GM21737 (cell line): ENCODE data around the gene POLR2J.
A peak's percentile ranks its signal among the peaks of the same experiment; 100 is the strongest.

Experiments used
- ATAC-seq: cut with Tn5 transposase; IDR thresholded peaks from one replicate; pipeline ENCODE4 v1.9.1; 2021; ENCODE audit warnings: mild to moderate bottlenecking, moderate library complexity; ENCODE audit not compliant: unreplicated experiment

The POLR2J gene

DNA sequence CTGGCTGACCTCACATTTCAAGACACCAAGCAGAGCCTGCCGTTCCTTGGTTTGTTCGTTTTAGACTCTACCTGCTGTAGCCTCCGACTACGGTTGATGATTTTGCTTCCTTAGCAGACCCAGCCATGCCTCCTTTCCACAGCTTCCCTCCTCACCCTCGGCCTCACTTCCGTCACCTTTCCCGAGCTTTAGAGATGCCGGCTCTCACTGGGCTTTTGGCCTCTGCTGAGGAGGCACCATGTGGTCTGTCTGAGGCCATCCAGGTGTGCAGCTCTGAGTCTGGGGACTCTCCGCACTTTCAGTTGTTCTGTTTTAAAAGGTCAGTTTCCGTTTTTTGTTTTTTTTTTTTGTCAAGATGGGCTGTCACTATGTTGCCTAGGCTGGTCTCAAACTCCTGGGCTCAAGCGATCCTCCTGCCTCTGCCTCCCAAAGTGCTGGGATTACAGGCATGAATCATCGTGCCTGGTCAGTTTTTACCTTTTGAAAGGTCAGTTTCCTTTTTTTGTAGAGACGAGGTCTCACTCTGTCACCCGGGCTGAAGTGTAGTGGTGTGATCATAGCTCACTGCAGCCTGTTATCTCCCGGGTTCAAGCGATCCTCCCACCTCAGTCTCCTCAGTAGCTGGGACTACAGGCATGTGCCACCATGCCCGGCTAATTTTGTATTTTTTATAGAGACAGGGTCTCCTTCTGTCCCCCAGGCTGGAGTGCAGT is 33.6 kb downstream of the POLR2J start:
- peak; percentile 45 for ATAC-seq

DNA sequence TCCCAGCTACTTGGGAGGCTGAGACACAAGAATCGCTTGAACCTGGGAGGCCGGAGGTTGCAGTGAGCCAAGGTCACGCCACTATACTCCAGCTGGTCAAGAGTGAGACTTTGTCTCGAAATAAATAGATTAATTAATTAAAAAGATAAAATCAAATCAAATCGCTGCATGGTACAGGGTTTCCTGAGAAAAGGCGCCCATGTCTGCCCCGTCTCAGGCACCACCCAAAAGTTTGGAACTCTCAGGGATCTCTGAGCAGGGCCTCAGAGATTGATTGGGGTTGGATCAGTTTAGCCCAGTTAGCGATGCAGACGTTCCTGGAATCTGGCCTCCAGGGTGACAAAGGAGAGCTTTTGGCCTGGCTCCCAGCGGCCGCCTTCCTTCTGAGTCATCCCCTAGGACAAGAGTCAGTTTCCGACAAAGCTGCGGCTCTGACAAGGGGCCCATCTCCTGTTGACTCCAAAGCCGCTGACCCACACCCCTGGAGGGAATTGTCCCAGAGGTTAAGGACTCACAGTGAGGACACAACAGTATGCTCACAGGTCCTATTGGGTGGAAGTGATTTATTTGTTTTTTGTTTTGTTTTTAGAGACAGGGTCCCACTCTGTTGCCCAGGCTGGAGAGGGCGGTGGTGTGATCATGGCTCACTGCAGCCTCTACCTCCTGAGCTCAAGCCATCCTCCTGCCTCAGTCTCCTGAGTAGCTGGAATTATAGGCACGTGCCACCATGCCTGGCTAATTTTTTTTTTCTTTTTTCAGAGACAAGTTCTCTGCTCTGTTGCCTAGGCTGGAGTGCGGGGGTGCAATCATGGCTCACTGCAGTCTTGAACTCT is 38.5 kb downstream of the POLR2J start:
- no peak for ATAC-seq

DNA sequence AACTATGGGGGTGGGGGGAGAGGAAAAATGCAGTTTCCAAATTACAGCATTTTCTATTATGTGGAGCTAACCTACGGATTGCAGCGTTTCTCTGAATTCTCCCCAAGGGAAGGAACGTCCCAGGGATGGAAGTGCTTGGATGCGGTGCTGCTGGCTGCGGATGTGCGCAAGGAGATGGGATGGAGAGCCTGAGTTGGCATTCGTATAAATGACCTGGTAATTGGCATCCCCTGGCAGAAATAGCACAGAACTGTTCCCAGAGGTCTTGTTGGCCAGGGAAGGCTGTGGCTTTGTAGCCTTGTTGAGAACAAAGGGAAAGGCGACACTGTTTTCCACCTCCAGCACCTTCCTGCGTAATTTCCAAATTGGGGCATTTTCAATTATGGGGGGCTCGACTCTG is 42.6 kb downstream of the POLR2J start:
- ATAC-seq = no peak

DNA sequence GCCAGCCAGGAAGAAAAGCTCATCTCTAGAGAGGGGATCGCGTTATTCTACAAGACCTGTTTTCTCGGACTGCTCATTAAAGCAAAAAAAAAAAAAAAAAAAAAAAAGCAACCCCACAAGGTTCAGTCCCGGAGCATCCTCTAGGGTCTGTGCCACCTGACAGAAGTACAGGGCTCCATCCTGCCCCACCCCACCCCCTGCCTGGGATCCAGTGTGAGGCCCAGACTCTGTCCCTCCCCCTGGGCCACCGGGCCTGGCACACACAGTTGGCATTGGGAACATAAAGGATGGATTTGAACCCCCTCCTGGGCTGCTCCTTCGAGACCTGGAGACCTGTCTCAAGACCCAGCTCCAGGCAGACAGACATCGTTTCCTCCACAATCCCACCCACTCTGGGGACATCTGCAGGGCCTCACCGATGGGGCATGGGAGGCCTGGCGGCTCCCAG is 44.7 kb downstream of the POLR2J start:
- ATAC-seq = no peak

DNA sequence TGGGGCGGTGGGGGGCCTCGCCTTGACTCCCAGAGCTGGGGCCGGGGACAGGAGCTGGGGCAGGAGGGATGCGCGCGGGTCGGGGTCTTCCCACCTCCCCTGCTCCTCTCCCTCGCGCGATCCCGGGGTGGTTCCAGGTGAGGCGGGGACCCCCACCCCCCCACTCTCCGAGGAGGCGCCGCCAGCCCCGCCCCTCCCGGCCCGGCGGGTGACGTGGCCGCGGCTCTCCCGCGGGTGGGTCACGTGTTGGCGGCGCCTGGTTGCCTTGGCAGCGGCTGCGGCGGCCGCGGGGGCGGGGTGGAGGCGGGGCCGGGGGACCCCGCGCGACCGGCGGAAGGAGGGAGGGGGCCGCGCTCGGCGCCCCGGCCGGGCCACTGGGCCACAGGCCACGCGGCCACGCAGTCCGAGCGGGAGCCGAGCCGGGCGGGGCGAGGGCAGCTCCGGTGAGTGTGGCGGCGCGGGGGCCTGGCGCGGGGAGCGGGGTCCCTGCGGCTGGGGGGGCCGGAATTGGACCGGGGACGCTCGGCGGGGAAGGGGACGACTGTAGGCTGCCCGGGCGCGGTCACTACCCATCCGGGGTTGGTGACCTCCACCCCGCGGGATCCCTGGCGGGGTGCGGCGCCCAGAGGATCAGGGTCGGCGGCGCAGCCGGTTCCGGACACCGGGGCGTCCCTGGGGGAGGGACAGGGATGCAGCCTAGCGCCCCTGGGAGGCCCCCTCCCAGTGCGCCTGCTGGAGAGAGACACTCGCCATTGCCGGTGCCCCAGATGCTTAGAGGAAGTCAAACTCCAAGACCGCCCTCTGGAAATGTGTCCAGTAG is 45.3 kb downstream of the POLR2J start, which contains the start of gene ORAI2:
Gene ORAI2 (plus strand): TSS at position 357 of the 820 bp plus-strand sequence. CDS start 5,382 bp downstream, outside the sequence.
- ATAC-seq = peak; percentile 57

DNA sequence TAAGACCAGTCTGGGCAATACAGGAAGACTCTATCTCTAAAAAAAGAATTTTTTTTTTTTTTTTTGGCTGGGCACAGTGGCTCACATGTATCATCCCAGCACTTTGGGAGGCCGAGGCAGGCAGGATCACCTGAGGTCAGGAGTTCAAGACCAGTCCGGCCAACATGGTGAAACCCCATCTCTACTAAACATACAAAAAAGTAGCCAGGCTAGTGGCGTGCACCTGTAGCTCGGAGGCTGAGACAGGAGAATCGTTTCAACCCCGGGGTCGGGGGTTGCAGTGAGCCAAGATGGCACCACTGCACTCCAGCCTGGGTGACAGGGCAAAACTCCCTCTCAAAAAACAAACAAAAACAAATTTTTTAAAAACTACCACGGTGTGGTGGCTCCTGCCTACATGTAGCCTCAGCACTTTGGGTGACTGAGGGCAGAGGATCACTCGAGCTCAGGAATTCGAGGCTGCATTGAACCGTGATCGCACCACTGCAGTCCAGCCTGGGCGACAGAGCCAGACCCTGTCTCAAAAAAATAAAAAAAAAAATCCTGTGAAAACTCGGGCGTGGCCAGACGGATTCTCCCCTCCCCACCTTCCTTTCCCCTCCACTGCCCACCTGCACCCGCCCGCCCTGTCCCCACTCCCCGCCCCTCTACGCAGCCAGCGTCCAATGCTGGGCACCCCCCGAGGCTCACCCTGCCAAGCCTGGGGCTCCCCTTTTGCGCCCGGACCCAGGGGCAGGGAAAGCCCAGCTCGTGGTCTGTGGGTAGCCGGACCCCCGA is 46.1 kb downstream of the POLR2J start:
- ATAC-seq = peak; percentile 22

DNA sequence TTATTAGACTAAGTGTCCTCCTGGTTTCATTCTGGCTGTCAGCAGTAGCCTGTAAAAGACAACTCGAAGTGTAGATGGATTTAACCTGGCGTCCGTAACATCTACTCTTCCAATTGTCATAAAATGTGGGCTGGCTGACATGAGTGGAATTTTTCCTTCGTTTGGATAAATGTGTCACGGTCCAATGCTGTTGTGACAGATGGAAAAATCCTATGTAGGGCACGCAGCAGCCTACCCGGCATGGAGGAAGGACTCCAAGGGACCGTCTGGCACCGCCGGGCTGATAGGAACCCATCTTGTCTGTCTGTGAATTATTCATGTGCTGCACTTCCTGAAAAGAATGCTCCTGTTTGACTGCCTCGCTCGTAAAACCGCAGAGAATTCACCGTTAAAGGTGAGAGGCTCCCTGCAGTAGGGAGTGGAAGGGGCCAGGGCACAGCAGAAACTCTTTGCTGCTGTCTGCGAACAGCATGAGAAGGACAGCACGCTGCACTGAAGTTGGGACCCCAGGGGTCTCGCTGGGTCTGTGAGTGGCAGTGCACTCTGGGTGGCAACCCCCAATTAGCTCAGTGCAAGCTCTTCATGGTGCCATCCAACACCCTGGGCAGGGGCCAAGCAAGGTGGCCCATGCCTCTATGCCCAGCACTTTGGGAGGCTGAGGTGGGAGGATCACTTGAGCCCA is 47.0 kb downstream of the POLR2J start:
- ATAC-seq = peak; percentile 33

DNA sequence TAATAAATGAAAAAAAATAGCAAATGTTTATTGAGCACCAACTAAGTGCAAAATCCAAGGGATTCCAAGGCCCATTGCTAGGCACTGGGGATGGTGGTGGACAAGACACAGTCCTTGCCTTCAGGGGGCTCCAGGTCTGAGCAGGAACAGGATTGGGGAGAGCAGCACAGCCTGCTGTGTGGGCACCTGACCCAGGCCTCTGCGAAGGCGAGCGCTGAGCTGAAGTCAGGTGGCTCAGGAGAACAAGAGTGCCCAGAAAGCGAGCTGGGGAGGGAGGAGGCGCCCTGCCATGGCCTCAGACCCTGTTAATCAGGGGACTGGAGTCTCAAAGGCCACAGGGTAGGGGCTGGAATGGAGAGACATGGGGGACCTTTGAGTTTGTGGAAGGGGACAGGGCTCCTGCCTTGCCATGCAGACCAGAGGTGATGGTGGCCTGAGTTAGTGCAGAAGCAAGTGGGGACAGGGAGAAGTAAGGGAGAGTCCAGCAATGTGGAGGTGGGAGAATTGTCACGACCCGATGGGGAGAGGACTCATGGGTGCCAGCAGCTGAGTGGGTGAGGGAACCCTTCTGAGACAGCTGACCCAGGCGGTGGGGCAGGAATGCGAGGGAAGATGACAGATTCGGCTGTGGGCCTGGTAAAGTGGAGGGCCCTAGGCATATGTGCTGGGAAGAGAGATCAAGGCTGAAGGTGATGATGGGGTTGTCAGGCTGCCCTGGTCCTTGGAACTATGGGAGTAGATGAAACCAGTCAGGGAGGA is 49.4 kb downstream of the POLR2J start:
- no peak for ATAC-seq

DNA sequence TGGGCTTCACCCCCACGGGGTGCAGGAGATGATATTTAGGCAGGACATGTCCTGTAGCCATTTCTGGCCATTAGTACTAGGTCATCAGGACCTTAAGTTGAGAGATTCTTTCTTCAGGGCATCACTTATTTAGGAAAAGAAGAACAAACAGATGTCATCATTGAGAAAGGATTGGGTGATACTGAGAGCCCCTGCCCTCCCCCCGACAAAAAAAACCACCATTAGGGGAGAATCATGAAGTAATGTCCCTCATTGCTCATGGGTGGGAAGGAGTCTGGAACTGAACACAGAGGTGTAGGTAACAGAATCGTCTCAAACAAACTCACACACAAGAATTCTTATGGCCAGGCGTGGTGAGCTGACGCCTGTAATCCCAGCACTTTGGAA is 51.7 kb downstream of the POLR2J start:
- no peak for ATAC-seq

DNA sequence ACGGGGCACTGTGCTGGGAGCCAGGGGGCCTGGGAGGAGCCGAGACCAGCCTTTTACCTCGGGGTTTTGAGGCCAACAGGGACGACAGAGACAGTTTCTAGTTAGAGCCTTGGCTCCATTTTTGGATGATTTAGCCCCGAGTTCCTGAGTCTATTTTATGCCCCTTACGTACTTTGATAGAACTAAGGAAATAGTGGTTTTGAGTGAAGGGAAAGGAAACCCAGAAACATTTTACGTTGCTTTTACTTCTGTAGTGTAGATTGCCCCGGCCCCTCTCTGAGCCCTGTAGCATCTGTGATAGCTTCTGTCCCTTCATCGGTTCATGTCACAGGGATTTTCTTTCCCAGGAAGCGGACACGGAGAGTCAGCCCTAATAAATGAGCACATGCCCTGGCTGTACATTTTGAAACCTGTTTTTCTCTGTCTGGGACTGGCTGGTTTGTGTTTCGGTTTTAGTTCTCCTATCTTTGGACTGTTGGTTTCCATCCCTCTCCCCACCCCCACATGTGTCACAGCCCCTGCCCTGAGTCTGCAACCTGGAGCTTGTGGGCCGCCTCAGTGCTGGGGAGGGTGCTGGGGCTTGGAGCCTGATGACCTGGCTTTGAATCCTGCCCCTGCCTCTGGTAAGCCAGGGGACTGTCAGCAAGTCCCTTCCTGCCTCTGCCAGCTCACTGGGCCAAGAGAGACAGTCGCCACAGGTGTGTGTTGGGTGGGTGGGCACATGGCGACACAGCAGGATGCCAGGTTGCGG is 52.3 kb downstream of the POLR2J start:
- ATAC-seq = peak; percentile 42

DNA sequence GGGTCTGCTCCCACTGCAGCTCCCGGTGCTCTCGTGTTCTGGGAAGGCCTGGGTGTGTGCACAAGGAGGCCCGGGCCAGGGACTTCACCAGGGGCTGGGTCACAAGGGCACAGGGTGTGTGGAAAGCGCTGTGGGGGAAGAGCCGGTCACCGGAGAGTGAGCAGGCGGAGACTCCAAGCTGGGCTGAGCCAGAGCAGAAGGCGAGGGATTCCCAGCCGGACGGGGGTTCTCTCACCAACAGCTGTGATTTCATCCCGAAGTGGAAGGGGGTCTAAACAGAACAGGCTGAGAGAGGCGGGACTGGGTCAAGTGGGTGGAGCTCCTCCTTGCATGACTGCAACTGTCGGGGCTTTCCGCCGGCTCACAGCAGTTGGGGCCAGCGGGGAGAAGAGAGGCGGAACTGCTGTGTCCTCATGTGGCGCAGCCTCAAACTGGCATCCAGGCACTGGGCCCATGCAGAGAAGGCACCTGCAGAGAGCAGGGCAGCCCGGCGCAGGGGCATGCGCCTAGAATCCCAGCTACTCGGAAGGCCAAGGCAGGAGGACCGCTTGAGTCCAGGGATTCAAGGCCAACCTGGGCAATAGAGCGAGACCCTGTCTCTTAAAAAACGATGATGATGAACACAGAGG is 53.0 kb downstream of the POLR2J start:
- ATAC-seq = peak; percentile 56

DNA sequence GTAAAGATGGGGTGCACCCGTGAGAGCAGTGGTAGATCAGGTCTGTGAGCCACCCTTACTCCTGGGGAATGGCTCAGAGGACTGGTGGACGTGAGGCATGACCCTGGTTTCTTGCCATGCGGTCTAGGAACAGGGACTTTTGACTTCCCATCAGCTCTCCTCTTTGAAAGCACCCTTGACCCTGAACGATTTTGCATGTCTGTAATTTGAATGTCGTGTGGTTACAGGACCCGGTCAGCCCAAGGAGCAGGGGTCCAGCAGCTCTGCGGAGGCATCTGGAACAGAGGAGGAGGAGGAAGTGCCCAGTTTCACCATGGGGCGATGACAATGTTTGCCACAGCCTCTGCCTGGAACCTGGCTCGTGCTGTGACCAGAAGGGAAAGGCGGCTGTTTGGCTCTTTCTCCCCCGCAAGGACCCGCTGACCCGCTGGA is 53.9 kb downstream of the POLR2J start:
- ATAC-seq = no peak

DNA sequence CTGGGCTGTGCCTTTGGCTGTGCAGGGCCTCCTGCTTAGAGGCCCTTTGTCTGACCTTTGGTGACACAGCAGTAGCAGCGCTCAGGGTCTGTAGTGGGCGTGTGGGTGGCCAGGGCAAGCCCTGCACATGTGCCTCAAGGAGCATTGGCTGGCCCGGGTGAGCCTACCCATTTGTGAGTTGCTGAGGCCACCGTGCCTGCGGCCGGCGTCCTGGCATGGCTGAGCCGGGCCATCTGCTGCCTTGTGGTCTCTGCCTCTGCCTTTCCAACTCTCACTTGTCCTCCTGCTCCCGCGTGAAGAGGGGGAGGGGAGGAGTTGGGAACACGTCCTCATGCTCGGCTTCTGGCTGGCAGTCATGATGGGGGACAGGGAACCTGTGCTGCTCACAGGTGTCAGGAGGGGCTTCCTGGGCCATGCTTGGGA is 54.6 kb downstream of the POLR2J start:
- no peak for ATAC-seq
